WERI-Rb-1 (cell line): ENCODE results near the gene GRIA1.

Experiments
- DNase-seq: peaks from one replicate; pipeline ENCODE4 v3.0.0-alpha.2; 2020
- H3K27ac ChIP-seq: fragments of 250-450 bp; sonication (Bioruptor Pico); 2 replicates; pipeline ENCODE4 v1.5.1; 2020; ENCODE audit warnings: mild to moderate bottlenecking, moderate library complexity
- H3K27me3 ChIP-seq: fragments of 250-450 bp; sonication (Bioruptor Pico); 2 replicates; pipeline ENCODE4 v1.5.1; 2021; ENCODE audit warnings: mild to moderate bottlenecking, low read depth, moderate library complexity; ENCODE audit not compliant: insufficient read depth, severe bottlenecking
- H3K36me3 ChIP-seq: fragments of 250-450 bp; sonication (Bioruptor Pico); 2 replicates; pipeline ENCODE4 v1.5.1; 2020; ENCODE audit warnings: mild to moderate bottlenecking, moderate library complexity
- H3K4me3 ChIP-seq: 2 replicates; pipeline ENCODE4 v1.5.1; 2011; ENCODE audit warnings: low read depth, mild to moderate bottlenecking, control low read depth, low read length
- H3K9me3 ChIP-seq: fragments of 250-450 bp; sonication (Bioruptor Pico); 2 replicates; pipeline ENCODE4 v1.5.1; 2021; ENCODE audit warnings: mild to moderate bottlenecking, moderate library complexity; ENCODE audit not compliant: severe bottlenecking
- TF ChIP-seq, protein P1 (sequence below): IDR thresholded peaks from 2 replicates; pipeline ENCODE4 v1.5.1; 2011; ENCODE audit warnings: low read depth, mild to moderate bottlenecking, control low read depth, inconsistent platforms, low read length

GRIA1 gene

DNA sequence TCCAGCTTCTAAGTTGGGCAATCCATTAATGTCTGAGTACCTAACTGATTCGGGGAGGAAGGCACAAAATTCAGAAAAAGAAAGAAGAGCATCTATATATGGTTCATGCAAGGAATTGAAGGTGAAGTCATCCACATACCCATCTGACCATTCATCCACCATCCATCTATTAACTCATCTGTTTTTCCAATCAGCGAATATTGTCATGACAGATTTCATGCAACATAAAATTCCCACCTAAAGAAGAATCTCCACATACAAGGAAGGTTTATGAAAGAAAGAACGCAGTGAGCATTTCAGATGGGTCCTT is 164.7 kb downstream of the GRIA1 start:
- Histone ChIP-seq H3K4me3 (no peak overlapping the region), H3K27ac (no peak overlapping the region), H3K36me3 (no peaks in the 10 kb centered on the region), H3K9me3 (no peaks in the 10 kb centered on the region), H3K27me3 (no peaks in the 10 kb centered on the region)
- no peak for DNase-seq
- TF ChIP-seq, protein P1, sequence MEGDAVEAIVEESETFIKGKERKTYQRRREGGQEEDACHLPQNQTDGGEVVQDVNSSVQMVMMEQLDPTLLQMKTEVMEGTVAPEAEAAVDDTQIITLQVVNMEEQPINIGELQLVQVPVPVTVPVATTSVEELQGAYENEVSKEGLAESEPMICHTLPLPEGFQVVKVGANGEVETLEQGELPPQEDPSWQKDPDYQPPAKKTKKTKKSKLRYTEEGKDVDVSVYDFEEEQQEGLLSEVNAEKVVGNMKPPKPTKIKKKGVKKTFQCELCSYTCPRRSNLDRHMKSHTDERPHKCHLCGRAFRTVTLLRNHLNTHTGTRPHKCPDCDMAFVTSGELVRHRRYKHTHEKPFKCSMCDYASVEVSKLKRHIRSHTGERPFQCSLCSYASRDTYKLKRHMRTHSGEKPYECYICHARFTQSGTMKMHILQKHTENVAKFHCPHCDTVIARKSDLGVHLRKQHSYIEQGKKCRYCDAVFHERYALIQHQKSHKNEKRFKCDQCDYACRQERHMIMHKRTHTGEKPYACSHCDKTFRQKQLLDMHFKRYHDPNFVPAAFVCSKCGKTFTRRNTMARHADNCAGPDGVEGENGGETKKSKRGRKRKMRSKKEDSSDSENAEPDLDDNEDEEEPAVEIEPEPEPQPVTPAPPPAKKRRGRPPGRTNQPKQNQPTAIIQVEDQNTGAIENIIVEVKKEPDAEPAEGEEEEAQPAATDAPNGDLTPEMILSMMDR, result no peak

DNA sequence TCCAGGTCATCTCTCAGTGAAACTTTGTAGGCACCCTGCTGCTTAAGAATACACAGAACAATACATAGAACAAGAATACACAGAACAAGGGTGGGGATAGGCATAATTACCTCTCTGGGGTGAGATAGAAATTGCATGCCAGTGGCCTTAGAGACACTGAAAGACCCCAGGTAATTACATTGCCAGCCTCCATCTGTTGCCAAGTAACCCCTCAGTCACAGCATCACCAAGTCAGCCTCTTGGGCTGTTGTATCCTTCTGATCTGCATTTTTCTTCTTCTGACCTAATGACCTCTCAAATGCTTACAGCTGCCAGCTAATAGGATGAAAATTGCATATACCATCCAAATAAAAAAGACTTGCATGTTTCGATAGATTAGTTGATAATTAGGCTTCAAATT is 167.7 kb downstream of the GRIA1 start:
- Histone ChIP-seq H3K27ac (no peak overlapping the region), H3K27me3 (no peaks in the 10 kb centered on the region), H3K9me3 (no peaks in the 10 kb centered on the region), H3K4me3 (no peak overlapping the region), H3K36me3 (no peaks in the 10 kb centered on the region)
- TF ChIP-seq, protein P1, result no peak
- no peak for DNase-seq

DNA sequence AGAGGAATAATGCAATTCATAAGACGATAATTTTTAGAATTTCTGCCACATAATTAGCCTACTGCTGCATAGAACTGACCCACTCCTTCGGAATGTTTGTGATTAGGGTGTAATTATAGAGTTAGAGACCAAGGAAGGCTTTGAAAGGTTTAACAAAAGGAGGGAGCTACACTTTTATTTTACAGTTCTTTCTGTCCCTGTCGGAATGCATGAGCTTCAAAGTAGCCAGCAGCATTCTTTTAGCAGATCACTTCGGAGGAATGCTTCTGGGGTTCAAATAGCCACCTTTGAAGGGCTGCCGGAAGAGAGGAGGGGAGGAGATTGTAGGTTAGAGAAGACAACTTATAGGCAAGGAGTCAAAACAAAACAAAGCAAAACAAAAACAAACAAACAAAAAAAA is 168.1 kb downstream of the GRIA1 start:
- H3K36me3 ChIP-seq, result no peaks in the 10 kb centered on the region
- H3K9me3 ChIP-seq, result no peaks in the 10 kb centered on the region
- TF ChIP-seq, protein P1, result no peak
- H3K27ac ChIP-seq, result no peak overlapping the region
- H3K27me3 ChIP-seq, result no peaks in the 10 kb centered on the region
- H3K4me3 ChIP-seq, result no peak overlapping the region
- no peak for DNase-seq

DNA sequence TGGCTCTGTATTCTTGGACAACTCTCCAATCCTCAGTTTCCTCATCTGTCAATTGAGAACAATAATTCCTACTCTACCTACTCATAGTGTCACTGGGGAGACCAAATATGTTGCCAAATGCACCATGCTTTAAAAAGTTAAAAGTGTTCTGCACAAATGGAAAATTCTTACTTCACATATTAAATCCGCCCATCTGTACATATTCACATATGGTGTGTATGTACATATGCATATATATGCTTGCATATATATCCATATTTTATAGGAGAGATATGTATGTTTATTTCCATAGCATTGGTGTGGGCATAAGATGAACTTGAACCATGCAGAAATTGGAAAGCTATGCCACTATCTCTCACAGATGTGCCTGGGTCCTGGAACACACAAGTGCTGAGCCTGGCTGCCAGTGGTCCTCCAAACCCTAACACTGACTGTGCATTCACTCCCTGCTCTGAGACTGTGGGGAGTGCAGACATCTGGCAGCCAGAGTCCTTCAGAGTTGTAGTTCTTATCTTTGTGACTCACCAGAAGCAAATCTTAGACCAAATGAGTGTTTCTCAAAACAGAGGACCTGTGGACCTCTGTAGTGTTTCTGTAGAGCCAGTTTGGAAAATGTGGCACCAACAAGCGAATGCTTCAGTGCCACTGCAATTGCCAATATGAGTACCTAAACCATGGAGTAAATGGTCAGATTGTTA is 168.7 kb downstream of the GRIA1 start:
- no peaks in the 10 kb centered on the region for H3K27me3 ChIP-seq
- no peaks in the 10 kb centered on the region for H3K36me3 ChIP-seq
- TF ChIP-seq, protein P1, result no peak
- DNase-seq, result no peak
- no peaks in the 10 kb centered on the region for H3K9me3 ChIP-seq
- no peak overlapping the region for H3K4me3 ChIP-seq
- no peak overlapping the region for H3K27ac ChIP-seq

DNA sequence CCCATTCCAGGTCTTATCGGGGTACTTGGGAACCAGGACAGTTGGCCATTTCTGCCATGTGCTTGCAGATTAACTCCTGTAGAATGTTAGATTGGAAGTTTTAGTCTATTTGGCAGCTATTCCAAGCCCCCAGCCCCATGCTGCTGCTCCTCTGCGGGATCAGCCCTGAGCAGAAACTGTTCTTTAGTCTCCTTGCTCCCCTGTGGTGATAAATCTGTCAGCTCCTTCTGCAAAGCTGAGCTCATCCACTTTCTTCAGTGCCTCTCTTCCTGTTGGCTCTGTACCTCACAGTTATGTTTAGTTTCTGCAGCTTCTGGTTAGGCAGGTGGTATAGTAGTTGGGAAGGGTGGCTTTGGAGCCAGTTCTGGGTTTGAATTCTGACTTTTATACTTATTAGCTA is 170.4 kb downstream of the GRIA1 start:
- no peaks in the 10 kb centered on the region for H3K9me3 ChIP-seq
- DNase-seq, result peak; percentile 58
- H3K27me3 ChIP-seq, result no peaks in the 10 kb centered on the region
- no peak overlapping the region for H3K4me3 ChIP-seq
- H3K36me3 ChIP-seq, result no peaks in the 10 kb centered on the region
- TF ChIP-seq, protein P1, result no peak
- no peak overlapping the region for H3K27ac ChIP-seq

DNA sequence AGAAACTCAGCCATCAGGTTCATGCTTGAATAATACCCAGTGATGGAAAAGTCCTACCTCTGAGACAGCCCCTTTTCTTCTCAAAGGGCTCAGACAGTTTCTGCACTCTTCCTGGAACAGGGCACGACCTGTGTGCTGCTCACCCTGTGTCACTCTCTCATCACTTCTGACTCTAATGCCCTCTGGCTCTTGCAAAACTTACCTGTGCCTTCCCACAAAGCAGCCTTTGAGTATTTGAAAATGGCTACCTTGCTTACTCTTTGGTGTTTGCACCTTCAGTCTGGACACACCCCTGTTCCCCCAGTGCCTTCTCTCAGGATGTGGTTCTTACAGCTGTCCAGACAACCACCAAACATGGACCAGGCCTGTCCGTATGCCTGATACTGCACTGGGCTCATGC is 171.4 kb downstream of the GRIA1 start:
- H3K27me3 ChIP-seq, result no peaks in the 10 kb centered on the region
- no peak overlapping the region for H3K27ac ChIP-seq
- no peak for DNase-seq

More for the DNA sequence above, 171.4 kb downstream of the GRIA1 start:
- TF ChIP-seq, protein P1, result no peak
- H3K4me3 ChIP-seq, result no peak overlapping the region
- no peaks in the 10 kb centered on the region for H3K9me3 ChIP-seq
- H3K36me3 ChIP-seq, result no peaks in the 10 kb centered on the region
